Measurements from ENCODE around the gene CDH18.

The CDH18 gene

DNA sequence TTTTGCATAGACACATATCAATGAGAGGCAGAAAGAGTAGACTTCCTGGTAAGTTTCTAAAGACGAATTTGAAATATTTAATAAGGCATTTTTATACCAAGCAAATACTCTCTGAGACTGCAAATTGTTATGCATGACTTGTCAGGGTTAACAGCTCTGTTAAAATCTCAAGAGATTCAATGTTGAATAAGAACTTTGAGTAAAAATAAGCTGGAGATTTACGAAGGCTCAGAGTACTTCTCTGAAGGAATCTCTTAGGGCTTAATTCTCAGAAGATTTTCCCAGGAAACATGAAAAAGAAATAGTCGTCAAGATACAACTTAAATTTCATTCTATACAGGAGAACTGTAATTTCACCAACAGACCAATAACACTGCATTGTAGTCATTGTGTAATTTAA is 259.4 kb downstream of the CDH18 start:
- ATAC-seq = no peak

DNA sequence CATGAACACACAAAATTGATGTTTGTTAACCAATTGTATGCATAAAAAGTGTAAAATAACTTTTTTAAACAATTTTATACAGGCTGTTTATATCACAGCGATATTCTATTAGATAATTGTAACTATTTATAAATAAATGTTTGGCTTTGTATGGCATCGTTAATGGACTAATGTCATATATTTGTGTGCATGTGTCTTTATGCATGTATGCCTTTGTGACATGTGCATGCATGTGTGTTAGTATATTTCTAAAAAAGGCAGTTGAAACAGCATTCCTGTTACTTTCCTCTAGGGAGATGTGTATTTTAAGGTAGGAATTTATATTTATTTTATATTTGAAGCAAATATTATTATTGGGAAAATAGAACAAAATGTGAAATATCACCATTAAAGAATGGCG is 268.9 kb downstream of the CDH18 start:
- ATAC-seq = no peak

DNA sequence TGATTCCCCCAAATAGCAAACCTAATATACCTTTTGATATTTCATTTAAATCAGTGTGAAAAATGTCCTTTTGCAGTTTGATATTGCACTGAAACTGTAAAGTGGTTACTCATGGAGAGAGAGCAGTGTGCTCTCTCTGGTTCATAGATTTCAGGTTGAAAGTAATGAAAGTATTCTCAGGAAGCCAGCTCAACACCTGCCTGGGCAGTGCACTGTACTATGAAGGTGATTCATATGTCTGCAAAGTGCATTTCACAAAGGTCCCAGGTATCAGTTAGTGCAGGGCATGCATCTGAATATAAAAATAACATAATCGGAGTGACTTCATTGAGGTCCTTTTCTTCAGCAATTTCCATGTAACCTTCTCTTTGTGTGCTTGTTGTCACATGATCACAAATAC is 274.3 kb downstream of the CDH18 start:
- ATAC-seq = no peak

DNA sequence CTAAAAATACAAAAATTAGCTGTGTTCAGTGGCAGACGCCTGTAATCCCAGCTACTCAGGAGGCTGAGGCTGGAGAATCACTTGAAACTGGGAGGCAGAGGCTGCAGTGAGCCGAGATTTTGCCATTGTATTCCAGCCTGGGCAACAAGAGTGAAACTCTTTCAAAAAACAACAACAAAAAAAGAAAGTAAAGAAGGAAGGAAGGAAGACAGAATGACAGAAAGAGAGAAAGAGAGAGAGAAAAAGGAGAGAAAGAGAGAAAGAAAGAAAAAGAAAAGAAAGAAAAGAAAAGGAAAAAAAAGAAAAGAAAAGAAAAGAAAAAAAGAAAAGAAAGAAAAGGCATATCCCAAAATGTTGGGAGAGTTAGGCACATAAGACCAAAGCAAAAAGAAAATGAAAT is 278.6 kb downstream of the CDH18 start:
- no peak for ATAC-seq

DNA sequence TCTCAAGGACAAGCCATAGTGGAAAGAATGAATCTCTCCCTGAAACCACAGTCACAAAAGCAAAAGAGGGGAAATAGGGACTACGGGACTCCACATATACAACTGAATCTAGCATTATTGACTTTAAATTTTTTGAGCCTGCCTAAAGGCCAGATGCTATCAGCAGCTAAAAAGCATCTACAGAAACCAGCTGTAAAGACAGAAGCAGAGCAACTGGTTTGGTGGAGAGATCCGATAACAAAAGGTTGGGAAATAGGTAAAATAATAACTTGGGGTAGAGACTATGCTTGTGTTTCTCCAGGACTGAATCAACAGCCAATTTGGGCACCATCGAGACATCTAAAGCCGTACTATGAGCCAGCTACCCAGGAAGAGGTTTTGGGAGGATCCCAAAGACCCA is 281.2 kb downstream of the CDH18 start:
- ATAC-seq = no peak

DNA sequence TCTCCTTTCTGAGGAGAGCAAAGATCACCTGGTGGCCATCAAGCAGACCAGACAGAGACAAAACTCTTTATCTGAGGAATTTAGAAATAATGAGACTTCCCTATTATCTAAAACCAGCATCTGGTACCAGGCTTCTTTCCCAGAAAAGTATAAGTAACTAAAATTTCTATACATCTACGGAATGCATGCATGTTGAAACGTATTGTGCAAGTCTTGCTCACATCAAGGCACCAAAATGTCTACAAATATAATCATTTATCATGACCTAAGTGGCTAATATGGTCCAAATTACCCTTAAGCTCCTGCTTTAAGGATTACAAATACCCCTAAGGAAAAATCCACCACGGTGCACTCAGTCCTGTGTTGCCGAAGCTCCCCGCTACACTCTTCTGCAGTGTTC is 286.3 kb downstream of the CDH18 start:
- no peak for ATAC-seq

DNA sequence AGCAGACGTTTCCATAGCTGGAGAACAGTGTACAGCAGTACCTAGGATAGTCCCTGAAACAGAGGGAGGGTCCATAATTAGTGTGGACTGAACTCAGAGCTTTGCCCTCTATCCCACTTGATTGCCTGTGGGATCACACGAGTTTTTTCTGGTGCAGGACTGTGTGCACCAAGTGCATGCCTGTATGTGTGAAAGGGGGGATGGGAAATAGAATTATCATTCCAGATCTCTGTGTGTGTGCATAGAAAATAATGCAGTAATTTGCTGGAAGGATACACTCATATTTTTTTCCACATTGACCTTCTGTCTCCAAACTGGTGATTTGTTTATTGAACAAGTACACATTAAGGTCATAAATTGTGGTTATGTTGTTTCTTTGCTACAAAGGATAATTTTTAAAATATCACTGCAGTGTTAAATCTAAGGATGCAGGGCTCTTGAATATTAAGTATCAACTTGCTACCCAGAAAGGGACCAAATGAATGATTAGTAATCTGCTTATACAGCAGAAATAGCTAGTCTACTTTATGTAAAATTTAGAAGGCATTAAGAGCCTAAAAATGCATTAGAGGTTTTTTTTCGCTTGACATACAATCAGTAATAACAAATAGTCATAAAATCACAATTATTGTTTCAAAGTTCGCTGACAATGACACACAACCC is 292.9 kb downstream of the CDH18 start:
- no peak for ATAC-seq

DNA sequence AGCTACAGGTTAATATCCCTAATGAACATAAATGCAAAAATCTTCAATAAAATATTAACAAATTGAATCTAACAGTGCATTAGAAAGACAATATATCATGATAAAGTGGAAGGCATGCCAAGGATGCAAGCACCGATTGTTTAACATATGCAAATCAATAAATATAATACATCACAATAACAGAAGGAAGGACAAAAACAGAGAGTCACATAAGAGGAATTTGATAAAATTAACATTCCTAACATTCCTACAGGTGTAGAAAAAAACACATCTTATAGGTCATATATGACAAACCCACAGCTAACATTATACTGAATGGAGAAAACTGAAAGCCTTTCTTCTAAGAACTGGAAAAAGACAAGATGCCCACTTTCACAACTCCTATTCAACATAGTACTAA is 297.0 kb downstream of the CDH18 start:
- no peak for ATAC-seq

DNA sequence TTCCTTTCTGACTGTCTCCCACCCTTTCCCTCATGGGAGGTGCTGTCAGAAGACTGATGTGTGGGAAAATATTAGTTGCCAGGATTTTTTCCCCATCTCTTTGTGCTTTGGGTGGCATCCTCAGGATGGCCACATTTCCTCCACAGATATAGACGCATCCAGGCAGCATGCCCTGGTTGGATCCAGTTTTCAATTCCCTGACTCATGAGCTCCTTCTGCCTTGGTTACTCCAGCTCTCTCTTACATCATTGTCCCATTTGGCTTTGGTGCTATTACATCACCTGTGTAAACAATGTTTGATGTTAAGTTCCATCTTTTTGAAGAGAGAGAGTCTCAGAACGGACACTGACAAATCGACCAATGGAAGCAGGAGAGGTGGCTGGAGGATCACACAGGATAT is 302.5 kb downstream of the CDH18 start:
- ATAC-seq = no peak

DNA sequence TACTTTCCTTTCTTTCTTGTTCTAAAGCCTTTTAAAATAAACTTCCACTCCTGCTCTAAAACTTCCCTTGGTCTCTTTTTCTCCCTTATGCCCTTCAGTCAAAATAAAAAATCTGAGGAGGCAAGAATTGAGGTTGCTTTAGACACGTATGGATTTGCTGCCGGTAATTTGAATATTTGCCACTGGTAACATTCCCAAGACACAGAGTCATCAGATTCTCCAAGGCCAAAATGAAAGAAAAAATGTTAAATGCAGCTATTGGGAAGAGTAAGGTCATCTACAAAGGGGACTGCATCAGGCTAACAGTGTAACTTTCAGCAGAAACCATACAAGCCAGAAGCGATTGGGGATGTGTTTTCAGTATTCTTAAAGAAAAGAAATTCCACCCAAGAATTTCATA is 311.1 kb downstream of the CDH18 start:
- no peak for ATAC-seq

DNA sequence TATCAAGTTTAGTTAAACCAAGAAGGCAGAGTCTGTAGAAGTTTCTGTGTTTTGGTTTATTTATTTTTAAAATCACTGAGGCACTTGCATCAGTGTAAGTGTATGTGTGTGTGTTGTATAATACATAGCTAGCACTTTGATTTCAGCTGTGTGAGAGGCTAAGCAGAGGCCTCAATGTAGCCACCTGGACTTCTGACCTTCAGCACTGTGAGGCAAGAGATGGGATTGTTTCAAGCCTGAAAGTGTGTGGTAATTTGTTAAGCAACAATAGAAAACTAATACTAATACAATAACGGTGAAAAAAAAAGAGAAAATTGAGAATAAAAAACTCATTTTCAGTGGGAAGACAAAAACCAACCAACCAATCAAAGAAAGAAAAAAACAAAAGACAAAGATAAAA is 327.3 kb downstream of the CDH18 start:
- no peak for ATAC-seq

DNA sequence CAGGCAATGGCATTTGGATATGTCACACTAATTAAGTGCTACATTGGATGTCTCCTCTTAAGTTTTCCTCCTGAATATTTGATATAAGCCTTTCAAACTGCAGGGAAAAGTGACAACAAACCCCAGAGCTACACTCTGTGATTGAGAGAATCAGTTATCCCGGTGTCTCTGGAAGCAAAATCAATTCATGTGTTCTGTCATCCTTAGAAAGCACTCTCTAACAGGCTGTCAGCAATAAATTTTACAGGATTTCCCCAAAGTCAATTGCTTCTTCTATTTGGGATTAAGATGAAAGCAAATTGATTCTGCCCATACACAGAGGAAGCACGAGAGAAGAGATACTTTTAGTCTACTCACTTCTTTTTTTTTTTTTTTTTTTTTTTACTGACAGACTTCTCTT is 332.4 kb downstream of the CDH18 start:
- ATAC-seq = no peak

DNA sequence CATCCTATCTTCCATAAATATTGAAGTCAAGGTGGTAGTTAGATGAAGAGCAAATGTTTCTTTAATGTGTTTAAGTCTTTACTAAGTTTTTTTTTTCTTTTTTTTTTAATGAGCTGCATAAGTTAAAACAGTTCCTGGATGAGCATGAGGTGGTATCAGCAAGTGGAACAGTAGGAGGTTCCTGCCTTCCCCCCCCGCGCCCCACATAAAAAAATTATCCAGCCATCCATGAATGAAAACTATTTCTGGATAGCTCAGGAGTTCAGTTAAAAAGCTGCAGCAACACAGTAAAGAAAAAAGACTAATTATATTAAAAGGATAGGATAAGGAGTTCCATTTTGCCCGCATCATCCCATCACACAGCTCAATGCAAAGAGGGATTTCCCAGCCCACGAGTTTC is 349.5 kb downstream of the CDH18 start:
- ATAC-seq = no peak

DNA sequence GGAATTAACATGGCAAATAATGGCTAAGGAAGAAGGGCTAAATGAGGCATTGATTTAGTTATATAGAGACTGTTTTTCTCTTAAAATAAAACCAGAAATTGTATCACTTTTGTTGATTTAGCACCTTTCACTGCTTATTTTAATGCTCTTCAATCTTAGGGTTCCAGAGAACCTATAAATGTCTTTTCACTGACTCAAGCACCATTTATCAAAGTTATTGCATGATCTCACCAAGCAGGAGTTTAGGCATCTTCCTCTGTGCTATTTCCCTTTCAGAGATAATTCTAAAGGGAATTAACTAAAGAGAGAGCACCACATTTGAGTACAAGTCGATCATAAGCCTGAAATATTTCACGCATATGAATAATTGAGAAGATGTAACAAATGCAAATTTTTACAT is 357.1 kb downstream of the CDH18 start:
- ATAC-seq = no peak

DNA sequence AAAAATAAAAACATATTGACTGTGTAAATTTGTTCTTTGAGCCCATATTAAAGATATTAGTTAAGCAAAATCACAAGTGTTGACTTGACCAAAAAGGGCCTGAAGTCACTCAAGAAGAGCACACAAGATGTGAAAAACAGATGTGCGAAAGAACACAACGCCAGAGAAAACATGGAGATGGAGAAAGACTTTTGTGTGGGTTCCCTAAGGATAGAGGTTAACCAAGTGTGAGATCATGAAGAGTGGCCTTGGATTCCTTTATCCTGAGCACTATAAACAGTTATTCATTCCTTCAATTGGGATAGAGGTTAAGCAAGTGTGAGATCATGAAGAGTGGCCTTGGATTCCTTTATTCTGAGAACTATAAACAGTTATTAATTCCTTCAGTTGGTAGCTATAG is 361.8 kb downstream of the CDH18 start:
- ATAC-seq = no peak

DNA sequence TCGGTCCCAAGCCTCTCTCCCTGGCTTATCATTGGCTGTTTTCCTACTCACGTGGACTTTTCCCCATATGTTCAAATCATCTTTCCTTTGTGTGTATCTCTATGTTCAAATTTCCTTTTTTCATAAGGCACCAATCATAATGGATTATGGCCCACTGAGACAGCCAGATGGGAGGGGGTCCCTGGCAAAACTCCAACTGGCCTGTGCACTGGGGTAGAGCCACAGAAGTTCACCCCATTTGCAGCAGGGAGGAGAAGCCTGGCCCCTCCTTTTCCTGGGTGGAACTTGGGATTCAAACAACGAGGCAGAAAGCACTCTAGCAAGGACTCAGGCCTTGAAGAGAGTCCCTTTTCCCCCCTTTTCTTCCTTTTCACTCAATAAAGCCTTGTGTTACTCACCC is 362.4 kb downstream of the CDH18 start:
- no peak for ATAC-seq

DNA sequence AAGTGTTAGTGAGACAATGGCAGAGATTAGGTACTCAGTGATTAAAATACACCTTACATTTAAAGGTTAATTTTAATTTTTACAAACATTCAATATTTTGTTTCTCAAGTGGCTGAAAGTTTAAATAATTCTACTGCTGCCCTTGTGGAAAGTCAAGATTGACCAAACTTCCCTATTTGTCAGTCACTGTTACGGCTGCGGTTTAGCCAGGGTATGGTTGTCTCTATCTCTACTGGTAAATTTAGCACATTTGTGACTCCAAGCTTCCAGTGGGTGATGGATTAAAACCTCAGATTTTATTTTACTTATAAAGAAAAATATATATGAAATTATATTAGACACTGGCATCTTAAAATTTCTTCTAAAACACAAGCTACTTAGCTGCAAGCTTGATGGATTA is 368.4 kb downstream of the CDH18 start:
- ATAC-seq = no peak

DNA sequence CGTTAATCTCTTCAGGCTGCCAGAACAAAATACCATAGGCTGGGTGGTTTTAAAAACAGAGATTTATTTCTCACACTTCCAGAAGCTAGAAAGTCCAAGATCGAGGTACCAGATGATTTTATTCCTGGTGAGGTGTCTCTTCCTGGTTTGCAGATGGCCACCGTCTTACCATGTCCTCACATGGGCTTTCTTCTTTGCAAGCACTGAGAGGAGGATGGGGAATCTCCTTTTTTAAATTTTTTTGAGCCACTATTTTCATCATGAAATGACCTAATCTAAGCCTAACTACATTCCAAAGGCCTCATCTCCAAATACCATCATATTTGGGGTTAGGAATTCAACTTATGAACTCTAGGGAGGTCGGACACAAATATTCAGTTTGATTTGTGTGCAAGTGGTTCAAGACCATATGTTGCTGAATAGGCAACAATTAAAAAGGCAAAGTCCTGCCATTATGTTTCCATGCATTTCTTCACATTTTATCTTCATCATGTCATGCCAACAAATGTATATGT is 371.2 kb downstream of the CDH18 start:
- no peak for ATAC-seq

DNA sequence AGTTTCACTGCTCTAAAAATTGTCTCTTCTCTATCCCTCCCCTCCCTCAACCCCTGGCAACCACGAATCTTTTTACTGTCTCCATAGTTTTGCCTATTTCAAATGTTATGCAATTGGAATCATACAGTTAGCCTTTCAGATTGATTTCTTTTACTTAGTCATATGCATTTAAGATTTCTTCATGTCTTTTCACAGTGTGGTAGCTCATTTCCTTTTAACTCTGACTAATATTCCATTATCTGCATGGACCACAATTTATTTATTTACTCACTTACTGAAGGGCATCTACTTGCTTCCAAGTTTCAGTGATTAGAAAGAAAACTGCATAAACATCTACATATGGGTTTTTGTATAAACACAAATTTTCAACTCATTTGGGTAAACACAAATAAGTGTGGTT is 372.3 kb downstream of the CDH18 start:
- ATAC-seq = no peak

DNA sequence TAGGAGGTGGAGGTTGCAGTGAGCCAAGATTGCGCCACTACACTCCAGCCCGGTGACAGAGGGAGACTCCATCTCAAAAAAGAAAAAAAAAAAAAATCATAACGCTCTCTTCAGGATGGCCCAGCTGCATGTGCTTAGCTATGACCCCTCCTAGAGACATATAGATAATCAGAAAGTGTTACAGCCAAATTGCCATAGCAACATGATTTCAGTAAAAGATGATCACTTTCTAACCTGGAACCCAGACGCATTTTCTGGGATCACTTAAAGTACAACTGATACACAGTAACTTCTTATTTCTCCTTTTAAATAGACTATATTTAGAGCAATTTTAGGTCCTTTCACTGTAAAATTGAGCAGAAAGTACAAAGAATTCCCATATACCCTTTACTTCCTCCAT is 372.9 kb downstream of the CDH18 start:
- ATAC-seq = no peak

DNA sequence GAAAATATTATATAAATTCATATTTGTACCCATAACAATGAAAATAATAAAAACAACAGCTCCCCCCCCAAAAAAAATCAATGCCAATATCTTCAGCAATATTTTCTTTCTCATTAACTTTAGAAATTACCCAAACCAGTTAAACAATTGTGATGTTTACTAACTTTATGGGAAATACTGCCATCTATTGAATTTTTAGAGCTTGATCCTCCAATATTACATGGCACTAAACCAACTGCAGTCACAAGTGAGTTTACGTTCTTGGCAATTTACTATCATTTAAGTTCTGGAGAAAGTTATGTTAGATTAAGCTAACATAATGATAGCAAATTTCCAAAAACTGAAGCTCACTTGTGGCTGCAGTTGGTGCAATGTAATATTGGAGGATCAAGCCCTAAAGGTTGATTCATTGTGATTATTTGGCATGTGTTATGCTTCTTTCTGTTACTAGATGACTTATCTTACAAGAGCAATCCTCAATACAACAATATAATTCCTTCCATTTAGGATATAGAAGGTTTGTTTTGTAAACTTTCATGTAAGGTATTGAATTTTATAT is 379.5 kb downstream of the CDH18 start:
- ATAC-seq = no peak

DNA sequence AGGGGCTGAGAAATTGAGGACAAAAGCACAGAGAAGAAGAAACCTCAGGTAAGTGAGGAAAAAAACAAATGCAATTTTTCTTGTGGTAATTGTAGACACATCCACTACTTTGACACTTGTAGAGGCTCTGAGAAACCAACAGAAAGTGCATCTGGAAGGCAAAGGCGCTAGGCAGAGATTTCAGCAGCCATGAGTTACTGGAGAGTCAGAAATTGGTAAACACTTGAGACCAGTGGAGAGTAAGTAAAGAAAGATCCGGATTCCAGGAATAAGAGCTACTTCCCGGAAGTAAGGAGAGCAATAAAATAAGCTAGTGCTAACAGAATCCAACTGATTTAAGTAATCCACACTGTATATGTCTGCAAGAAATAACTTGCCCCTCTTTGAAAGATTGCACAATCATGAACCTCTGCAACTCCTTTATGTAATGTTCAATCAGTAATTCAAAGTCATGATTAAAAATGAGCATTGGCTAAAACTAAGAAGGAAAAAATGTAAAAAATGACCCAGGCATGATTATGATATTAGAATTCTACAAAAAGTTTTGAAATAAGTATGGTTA is 382.1 kb downstream of the CDH18 start:
- no peak for ATAC-seq

DNA sequence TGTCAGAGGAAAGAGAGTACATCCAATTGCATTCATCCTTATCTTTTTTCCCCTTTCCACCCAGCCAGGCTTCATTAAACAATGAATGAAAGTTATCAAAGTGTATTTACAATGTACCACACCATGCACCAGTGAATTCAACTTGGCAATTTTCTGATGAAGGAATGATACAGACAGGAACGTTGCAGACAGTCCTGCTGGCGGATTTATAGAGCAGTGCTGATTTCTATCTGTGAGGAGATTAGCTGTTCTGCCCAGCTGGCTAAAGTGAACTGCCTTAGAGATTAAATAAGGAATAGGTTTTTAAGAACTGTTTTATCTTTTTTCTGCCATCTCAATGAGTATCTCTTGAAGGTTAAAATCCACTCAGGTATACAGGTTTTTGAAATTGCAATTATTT is 403.9 kb downstream of the CDH18 start:
- ATAC-seq = no peak

DNA sequence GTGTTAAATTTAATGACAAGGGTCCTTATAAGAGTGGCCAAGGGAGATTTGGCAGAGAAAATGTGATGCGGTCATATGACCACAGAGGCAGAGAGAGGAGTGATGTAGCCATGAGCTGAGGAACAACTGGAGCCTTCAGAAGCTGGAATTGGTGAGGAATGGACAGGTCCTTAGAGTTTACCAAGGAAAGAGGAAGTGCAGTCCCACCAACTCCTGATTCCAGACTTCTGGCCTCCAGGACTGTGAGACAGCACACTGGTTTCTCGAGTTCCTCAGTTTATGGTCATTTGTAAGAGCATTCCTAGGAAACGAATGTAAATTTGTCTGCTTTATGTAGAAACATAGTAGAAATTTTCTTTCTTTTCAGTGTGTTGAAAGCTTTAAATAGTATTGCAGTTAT is 410.1 kb downstream of the CDH18 start:
- no peak for ATAC-seq

DNA sequence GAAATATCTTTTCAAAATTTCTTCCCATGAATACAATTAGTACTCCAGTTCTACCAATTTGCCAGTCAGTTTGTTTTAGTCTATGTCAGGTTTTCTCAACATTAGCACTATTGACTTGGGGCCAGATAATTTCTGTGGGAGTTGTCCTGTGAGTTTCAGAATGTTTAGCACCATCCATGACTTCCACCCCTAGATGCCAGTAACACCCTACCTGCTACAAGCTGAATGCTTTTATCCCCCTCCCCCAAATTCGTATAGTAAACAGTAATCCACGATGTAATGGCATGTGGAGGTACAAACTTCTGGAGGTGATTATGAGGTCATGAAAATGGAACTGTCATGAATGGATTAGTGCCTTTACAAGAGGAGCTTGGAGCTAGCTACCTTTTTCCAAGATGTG is 420.0 kb downstream of the CDH18 start:
- no peak for ATAC-seq
